Small intestine (tissue), 7 donors: ENCODE data around the gene BSG. TPM values are rescaled to one million over a fixed set of nuclear protein-coding genes. Genes with fewer than 3 reads are reported as not detected.

Source experiments
- DNase-seq, 2 donors: peaks; one replicate each; pipeline versions ENCODE4 v3.0.0 to v3.0.0-alpha.2; 2013
- FAIRE-seq: peaks from 2 replicates; lab custom pipeline; 2012; peaks lifted over from hg19 to GRCh38; lab: Jason Lieb, UNC
- H3K27ac ChIP-seq, 3 donors: one replicate each; pipeline ENCODE4 v1.5.1; 2013; ENCODE audit warnings: low read length in 2 of 3, mild to moderate bottlenecking in 2 of 3, control low read depth in 1 of 3, inconsistent platforms in 1 of 3, low read depth in 1 of 3, moderate library complexity in 1 of 3
- H3K27me3 ChIP-seq, 3 donors: one replicate each; pipeline ENCODE4 v1.6.1; 2013; ENCODE audit warnings: low read length in 3 of 3, inconsistent platforms in 1 of 3; ENCODE audit not compliant: control insufficient read depth in 3 of 3, insufficient read depth in 3 of 3
- H3K36me3 ChIP-seq, 3 donors: one replicate each; pipeline ENCODE4 v1.6.1; 2013; ENCODE audit warnings: low read length in 3 of 3, inconsistent platforms in 1 of 3, low read depth in 1 of 3, mild to moderate bottlenecking in 1 of 3, moderate library complexity in 1 of 3; ENCODE audit not compliant: control insufficient read depth in 3 of 3, insufficient read depth in 2 of 3
- H3K4me1 ChIP-seq, 3 donors: one replicate each; pipeline ENCODE4 v1.6.1; 2013; ENCODE audit warnings: low read length in 2 of 3, inconsistent platforms in 1 of 3, low read depth in 1 of 3, mild to moderate bottlenecking in 1 of 3, moderate library complexity in 1 of 3; ENCODE audit not compliant: control insufficient read depth in 3 of 3, insufficient read depth in 2 of 3
- H3K4me3 ChIP-seq, 3 donors: one replicate each; pipeline ENCODE4 v1.5.1; 2013; ENCODE audit warnings: low read length in 3 of 3, control low read depth in 1 of 3, inconsistent platforms in 1 of 3, low read depth in 1 of 3, mild to moderate bottlenecking in 1 of 3, moderate library complexity in 1 of 3
- H3K9me3 ChIP-seq, 2 donors: one replicate each; pipeline ENCODE4 v1.6.1; 2013; ENCODE audit warnings: low read depth in 1 of 2, low read length in 1 of 2; ENCODE audit not compliant: control insufficient read depth in 2 of 2, insufficient read depth in 1 of 2
- WGBS, 3 donors: extraction: QIAGEN DNeasy Blood & Tissue Kit; methylation state at CpG; one replicate each; pipeline ENCODE4 v1.1.7; 2013; 5-methylcytosine and 5-hydroxymethylcytosine counted together
- polyA plus RNA-seq, 4 donors: library from polyadenylated mRNA; stranded (reverse) in 3 of 4; unstranded in 1 of 4; fragments of 200-250 nt in 3 of 4; fragments of 120-200 nt in 1 of 4; gene quantifications; one replicate each; pipeline versions ENCODE4 v1.2.1 to v1.2.3, GENCODE V29; 2013
- donor health status: healthy with polysubstance abuse.
- donor health status: control.
- donor health status: control.
- donor health status: Bipolar disorder and iron deficiency.
- donor health status: healthy.

BSG gene
- polyA plus RNA-seq, 4 donors = 208 to 454 (median 374) TPM

DNA sequence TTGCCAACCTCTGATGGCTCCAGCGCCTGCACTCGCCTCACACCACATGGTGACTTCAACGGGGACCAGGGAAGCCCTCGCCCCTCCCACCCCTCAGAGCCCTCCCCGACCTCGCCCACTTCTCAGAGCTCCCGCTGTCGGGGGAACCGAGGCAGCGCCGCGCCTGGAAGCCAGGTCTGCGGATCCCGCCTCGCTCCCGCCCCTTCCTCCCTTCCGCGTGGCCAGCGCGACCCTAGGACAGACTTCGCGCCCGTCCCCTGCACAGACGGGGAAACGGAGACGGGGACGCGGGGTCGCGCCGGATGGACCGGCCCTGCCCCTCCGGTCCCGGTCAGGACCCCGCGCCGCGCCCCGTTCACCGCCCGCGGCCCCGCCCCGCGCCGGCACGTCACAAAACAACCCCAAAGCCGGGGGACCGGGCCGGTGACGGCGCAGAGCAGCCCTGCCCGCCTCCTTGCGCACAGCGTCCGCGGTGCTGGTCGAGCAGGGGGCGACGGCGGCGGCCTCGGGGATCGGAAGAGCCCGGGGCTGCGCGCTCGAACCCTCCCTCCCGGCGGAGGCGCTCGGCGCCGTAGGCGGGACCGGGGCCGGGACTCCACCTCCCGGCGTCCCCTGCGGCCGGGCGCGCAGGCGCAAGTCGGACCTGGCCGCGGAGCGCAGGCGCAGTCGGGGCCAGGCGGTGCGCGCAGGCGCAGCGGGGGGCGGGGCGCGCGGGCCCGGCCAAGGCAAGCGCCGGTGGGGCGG lies 41.2 kb upstream of the BSG start:
- Histone ChIP-seq H3K9me3 (no peaks in the 10 kb centered on the region), H3K27me3 (peaks cover 0 to 2% (median 0%) of the 10 kb centered on the region in 3 donors), H3K4me3 (peak overlapping the region; percentile 63 to 88 (median 79)), H3K4me1 (peaks cover 2 to 19% (median 8%) of the 10 kb centered on the region in 3 donors), H3K27ac (peak overlapping the region; percentile 94 to 98 (median 96)), H3K36me3 (peaks cover 0 to 29% (median 2%) of the 10 kb centered on the region in 3 donors)
- FAIRE-seq (no peak), DNase-seq (peak; percentile 83 to 95)
- WGBS, 3 donors = 1% methylated on average over 23 to 103 of the region's 103 CpGs

GRCh38 chr19:531753-532560 lies 40.4 kb upstream of the BSG start, which contains the start of gene CDC34:
Gene CDC34 (plus strand): TSS chr19:531760. CDS start chr19:531932, 172 bp downstream.
- H3K27ac ChIP-seq = peak within 1 kb of the TSS; percentile 94 to 98 (median 96)
- no peak for FAIRE-seq
- H3K9me3 ChIP-seq = no peaks in the 10 kb centered on the region
- DNase-seq = no peak
- peaks cover 2 to 37% (median 6%) of the 10 kb centered on the region in 3 donors for H3K36me3 ChIP-seq
- 0 to 2% (median 1%) methylated on average over 46 to 84 of the region's 84 CpGs for WGBS, 3 donors
- H3K4me3 ChIP-seq = peak within 1 kb of the TSS; percentile 63 to 88 (median 81)
- H3K4me1 ChIP-seq = peaks cover 2 to 19% (median 8%) of the 10 kb centered on the region in 3 donors
- H3K27me3 ChIP-seq = no peaks in the 10 kb centered on the region

DNA sequence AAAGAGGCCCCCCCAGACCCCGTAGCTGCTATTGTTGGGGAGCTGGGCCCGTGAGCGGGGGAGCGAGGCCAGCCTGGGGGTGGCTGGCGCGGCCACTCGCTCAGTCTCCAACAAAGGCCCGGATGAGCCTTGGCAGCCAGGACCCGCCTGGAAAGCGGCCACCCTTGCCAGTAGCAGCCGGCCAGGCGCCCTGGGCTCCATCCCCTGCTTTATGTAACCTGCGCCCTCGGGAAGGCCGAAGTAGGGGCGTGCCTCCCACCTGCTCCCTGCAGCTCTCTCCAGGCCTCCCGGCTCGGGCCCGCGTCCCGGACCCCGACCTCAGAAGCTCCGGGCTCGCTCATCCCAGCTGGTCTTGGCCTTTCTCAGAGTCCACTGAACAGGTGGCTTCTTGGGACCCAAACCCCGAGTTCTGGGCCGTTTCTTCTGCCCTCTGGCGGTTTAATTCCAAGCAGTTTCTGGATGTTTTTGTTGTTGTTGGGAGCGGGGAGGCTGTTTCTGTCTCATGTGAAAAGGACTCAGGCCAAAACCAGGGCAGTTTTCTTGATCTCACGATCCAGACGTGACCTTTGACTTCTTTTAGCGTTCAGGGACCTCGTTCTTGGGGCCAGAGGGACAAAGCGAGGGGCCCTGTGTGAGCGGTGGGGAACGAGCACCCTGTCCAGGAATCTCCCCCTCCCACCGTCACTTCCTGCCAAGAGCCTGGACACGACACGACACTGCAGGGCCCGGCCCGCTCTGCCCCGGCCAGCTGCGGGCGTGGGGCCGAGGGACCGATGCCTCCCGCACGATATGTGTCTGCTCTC lies 39.6 kb upstream of the BSG start:
- H3K27me3 ChIP-seq = no peaks in the 10 kb centered on the region
- FAIRE-seq (no peak), DNase-seq (peak; percentile 57 to 83)
- H3K27ac ChIP-seq = peak overlapping the region; percentile 67 to 92 (median 69)
- no peaks in the 10 kb centered on the region for H3K9me3 ChIP-seq
- peak overlapping the region; percentile 63 to 88 (median 81) for H3K4me3 ChIP-seq
- peaks cover 2 to 44% (median 6%) of the 10 kb centered on the region in 3 donors for H3K36me3 ChIP-seq
- peaks cover 2 to 19% (median 8%) of the 10 kb centered on the region in 3 donors for H3K4me1 ChIP-seq
- WGBS, 3 donors = 1 to 4% (median 2%) methylated on average over 36 to 47 of the region's 47 CpGs

DNA sequence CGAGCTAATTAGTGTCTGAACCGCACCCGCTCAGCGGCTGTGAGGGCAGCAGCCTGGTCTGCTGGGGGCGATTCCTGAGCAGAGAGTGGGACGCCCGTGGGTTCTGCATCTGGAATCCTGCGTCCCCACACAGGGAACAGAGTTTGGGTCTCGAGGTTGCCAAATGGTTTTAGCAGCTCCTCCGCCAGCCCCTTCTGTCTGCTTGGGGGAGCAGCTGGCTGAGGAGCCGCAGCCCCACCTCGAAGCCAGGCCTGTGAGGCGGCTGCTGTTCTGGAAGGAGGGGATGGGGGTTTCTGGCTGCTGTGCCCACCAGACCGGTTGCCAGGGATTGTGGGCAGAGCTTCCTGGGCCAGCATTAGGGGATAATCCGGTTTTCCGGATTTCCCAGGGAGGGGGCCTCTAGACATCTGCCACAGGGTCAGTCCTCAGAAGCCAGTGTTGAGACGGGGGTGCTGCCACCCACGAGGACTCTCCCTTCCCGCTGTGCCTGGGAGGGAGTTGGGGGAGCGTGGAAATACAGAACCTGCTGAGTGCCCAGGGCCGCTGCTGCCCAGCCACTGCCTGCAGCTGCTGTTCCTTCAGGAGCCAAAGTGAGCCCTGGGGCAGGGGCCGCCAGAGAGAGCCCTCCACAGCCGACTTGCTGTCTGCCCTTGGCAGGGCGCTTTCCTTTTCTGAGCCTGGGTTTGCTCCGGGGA lies 38.9 kb upstream of the BSG start:
- Histone ChIP-seq H3K4me3 (peak overlapping the region; percentile 14 to 81 (median 63)), H3K27me3 (no peaks in the 10 kb centered on the region), H3K27ac (peak overlapping the region in 2 of 3 donors; percentile 67 to 92), H3K36me3 (peaks cover 2 to 50% (median 6%) of the 10 kb centered on the region in 3 donors), H3K9me3 (no peaks in the 10 kb centered on the region), H3K4me1 (peaks cover 2 to 19% (median 8%) of the 10 kb centered on the region in 3 donors)
- FAIRE-seq = no peak
- whole genome bisulfite sequencing, 3 donors = 34 to 36% (median 34%) methylated on average over 24 to 25 of the region's 25 CpGs
- no peak for DNase-seq

GRCh38 chr19:534088-534487 lies 38.3 kb upstream of the BSG start:
- DNase-seq (no peak), FAIRE-seq (no peak)
- Histone ChIP-seq H3K4me3 (peak overlapping the region in 1 of 3 donors; percentile 81), H3K4me1 (peaks cover 2 to 19% (median 8%) of the 10 kb centered on the region in 3 donors), H3K27me3 (no peaks in the 10 kb centered on the region), H3K36me3 (peaks cover 2 to 56% (median 6%) of the 10 kb centered on the region in 3 donors), H3K9me3 (no peaks in the 10 kb centered on the region), H3K27ac (peak overlapping the region in 1 of 3 donors; percentile 92)
- 66 to 83% (median 83%) methylated on average over 5 to 14 of the region's 14 CpGs for WGBS, 3 donors

GRCh38 chr19:535017-535835 lies 37.2 kb upstream of the BSG start:
- no peak for FAIRE-seq
- Histone ChIP-seq H3K27ac (no peak overlapping the region), H3K4me3 (no peak overlapping the region), H3K9me3 (no peaks in the 10 kb centered on the region), H3K36me3 (peaks cover 2 to 63% (median 10%) of the 10 kb centered on the region in 3 donors), H3K4me1 (peaks cover 2 to 18% (median 8%) of the 10 kb centered on the region in 3 donors), H3K27me3 (no peaks in the 10 kb centered on the region)
- no peak for DNase-seq
- WGBS, 3 donors = 66 to 78% (median 67%) methylated on average over 16 of the region's 16 CpGs
